HCT116 (cell line): ENCODE measurements around the gene TMEM185B.

ENCODE experiments used
- CEBPB ChIP-seq: IDR thresholded peaks from 2 replicates; pipeline ENCODE4 v1.6.1; 2012; ENCODE audit warnings: low read depth
- EZH2 ChIP-seq: fragments of 200-600 bp; sonication (generic); IDR thresholded peaks from 2 replicates; pipeline ENCODE4 v1.6.1; 2017; ENCODE audit warnings: antibody characterized with exemption, mixed run types
- EZH2phosphoT487 ChIP-seq: fragments of 200-600 bp; IDR thresholded peaks from 2 replicates; pipeline ENCODE4 v1.6.1; 2018; ENCODE audit warnings: antibody characterized with exemption, borderline replicate concordance
- JUND ChIP-seq: IDR thresholded peaks from 2 replicates; pipeline ENCODE4 v1.6.1; 2012
- POLR2A ChIP-seq: IDR thresholded peaks from 2 replicates; pipeline ENCODE4 v1.7.0; 2011; ENCODE audit warnings: borderline replicate concordance; ENCODE audit not compliant: insufficient read depth, insufficient read length; ENCODE audit errors: extremely low read depth
- SIN3A ChIP-seq: IDR thresholded peaks from 2 replicates; pipeline ENCODE4 v1.6.1; 2012; ENCODE audit warnings: low read depth
- TF ChIP-seq, protein P1 (sequence below), 3 experiments: fragments of 200-600 bp in 1 of 3; sonication (generic) in 1 of 3; IDR thresholded peaks in 2 of 3; conservative IDR thresholded peaks in 1 of 3; 2 replicates each; pipeline ENCODE4 v1.5.1; 2012 to 2017; ENCODE audit warnings: low read depth in 2 of 3, low read length in 2 of 3, antibody characterized with exemption in 1 of 3, borderline replicate concordance in 1 of 3, control low read depth in 1 of 3, mild to moderate bottlenecking in 1 of 3, mixed read lengths in 1 of 3, mixed run types in 1 of 3, moderate library complexity in 1 of 3; ENCODE audit not compliant: insufficient read depth in 1 of 3
- TF ChIP-seq, protein P2 (sequence below): IDR thresholded peaks from 2 replicates; pipeline ENCODE4 v1.6.1; 2012; ENCODE audit warnings: low read depth

DNA sequence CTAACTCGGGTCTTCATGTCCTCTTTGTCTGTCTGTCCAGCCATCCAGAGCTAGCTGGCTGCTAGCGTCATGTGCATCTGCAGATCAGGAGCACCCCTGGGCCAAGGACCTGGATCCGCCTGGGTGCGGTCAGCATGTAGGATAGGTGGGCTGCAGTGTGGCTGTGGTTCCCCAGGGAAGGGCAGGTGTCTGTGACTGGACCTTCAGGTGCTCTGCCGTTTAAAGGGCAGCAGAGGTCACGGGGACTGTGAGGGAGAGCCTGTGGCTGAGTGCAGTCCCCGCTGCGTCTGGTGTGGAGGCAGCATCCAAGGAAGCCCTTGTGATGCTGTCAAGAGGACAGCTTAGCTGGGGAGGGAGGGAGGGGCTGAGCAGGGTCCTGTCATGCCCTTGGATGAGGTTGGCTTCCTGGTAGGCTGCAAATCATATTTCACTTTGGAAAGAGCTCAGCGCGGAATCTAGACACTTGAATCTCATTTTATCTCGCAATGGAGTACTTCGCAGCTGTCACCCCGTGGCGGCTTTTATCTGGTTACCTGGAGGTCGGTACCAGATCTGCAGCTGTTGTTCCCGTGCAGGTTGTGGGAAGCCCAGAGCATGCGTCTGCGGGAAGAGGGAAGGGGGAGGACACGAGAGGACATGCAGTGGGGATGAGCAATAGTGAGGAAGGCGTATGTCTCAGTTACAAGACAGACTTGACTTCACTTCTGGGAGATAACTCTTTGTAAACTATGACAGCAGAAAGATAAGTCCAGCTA is 23.5 kb upstream of the TMEM185B start:
- TF ChIP-seq, protein P1, sequence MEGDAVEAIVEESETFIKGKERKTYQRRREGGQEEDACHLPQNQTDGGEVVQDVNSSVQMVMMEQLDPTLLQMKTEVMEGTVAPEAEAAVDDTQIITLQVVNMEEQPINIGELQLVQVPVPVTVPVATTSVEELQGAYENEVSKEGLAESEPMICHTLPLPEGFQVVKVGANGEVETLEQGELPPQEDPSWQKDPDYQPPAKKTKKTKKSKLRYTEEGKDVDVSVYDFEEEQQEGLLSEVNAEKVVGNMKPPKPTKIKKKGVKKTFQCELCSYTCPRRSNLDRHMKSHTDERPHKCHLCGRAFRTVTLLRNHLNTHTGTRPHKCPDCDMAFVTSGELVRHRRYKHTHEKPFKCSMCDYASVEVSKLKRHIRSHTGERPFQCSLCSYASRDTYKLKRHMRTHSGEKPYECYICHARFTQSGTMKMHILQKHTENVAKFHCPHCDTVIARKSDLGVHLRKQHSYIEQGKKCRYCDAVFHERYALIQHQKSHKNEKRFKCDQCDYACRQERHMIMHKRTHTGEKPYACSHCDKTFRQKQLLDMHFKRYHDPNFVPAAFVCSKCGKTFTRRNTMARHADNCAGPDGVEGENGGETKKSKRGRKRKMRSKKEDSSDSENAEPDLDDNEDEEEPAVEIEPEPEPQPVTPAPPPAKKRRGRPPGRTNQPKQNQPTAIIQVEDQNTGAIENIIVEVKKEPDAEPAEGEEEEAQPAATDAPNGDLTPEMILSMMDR (IDR thresholded peaks at IDR 0.05 in 2 of 3, conservative IDR thresholded peaks at IDR 0.05 in 1 of 3; ENCODE audit: borderline replicate concordance in 1 of 3, insufficient read depth in 1 of 3, low read depth in 2 of 3, low read length in 2 of 3), result no peak
- TF ChIP-seq JUND (no peak), CEBPB (no peak), SIN3A (no peak), EZH2phosphoT487 (no peak), EZH2 (no peak), POLR2A (no peak)
- TF ChIP-seq, protein P2, sequence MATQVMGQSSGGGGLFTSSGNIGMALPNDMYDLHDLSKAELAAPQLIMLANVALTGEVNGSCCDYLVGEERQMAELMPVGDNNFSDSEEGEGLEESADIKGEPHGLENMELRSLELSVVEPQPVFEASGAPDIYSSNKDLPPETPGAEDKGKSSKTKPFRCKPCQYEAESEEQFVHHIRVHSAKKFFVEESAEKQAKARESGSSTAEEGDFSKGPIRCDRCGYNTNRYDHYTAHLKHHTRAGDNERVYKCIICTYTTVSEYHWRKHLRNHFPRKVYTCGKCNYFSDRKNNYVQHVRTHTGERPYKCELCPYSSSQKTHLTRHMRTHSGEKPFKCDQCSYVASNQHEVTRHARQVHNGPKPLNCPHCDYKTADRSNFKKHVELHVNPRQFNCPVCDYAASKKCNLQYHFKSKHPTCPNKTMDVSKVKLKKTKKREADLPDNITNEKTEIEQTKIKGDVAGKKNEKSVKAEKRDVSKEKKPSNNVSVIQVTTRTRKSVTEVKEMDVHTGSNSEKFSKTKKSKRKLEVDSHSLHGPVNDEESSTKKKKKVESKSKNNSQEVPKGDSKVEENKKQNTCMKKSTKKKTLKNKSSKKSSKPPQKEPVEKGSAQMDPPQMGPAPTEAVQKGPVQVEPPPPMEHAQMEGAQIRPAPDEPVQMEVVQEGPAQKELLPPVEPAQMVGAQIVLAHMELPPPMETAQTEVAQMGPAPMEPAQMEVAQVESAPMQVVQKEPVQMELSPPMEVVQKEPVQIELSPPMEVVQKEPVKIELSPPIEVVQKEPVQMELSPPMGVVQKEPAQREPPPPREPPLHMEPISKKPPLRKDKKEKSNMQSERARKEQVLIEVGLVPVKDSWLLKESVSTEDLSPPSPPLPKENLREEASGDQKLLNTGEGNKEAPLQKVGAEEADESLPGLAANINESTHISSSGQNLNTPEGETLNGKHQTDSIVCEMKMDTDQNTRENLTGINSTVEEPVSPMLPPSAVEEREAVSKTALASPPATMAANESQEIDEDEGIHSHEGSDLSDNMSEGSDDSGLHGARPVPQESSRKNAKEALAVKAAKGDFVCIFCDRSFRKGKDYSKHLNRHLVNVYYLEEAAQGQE, result no peak
